Endothelial cell of umbilical vein (primary cell): ENCODE data around the gene DPP6.
"Not testable (repeated sequence)": the region's sequence is repeated elsewhere in the genome, so short reads cannot be mapped to it uniquely, and the experiment has no call there.

ENCODE experiments used
- CTCF ChIP-seq, 2 donors: IDR thresholded peaks; 1 replicate in 1 of 2; 2 replicates in 1 of 2; pipeline ENCODE4 v1.5.1; 2011; ENCODE audit warnings: low read length in 2 of 2, mild to moderate bottlenecking in 2 of 2, moderate library complexity in 2 of 2, control low read depth in 1 of 2, inconsistent platforms in 1 of 2, low read depth in 1 of 2; ENCODE audit not compliant: insufficient read depth in 1 of 2; ENCODE audit errors: extremely low read depth in 1 of 2
- FOS ChIP-seq: IDR thresholded peaks from 2 replicates; pipeline ENCODE4 v1.6.1; 2011; ENCODE audit warnings: mild to moderate bottlenecking, low read length, moderate library complexity, borderline replicate concordance; ENCODE audit not compliant: insufficient read depth
- POLR2A ChIP-seq: IDR thresholded peaks from 2 replicates; pipeline ENCODE4 v1.6.1; 2012; ENCODE audit warnings: low read depth, mild to moderate bottlenecking, control low read depth, low read length
- POLR2AphosphoS5 ChIP-seq: IDR thresholded peaks from 2 replicates; pipeline ENCODE4 v1.6.1; 2012; ENCODE audit warnings: low read depth, mild to moderate bottlenecking, control low read depth, low read length, moderate library complexity; ENCODE audit not compliant: insufficient read depth

DNA sequence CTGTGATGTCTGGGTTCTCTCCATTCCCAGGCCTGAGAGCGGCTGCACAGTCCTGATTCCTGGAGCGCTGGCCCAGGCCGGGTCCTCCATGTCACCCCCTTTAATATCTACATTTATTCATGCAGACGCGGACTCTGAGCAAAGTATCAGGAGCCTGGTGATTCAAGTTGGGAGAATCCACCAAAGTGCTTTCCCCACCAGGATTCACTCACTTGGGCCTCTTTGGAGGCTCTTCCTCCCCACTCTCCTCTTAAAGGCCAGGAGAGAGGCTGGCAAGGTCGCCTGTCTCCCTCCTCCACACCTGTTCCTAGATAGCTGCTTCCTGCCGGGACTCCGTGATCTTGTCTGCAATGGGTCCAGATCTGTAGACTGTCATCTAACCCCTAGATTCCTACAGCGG lies 98.5 kb downstream of the DPP6 start:
- not testable (repeated sequence) for TF ChIP-seq POLR2AphosphoS5; CTCF (IDR thresholded peaks at IDR 0.05; ENCODE audit: extremely low read depth in 1 of 2, insufficient read depth in 1 of 2, low read depth in 1 of 2, low read length in 2 of 2); POLR2A; FOS
